A549 (cell line): ENCODE measurements around the gene RTN3.

Experiments used
- CEBPB ChIP-seq, 2 experiments: fragments of >200 bp in 1 of 2; sonication (Bioruptor Twin) in 1 of 2; formaldehyde crosslinking in 1 of 2; IDR thresholded peaks; 2 replicates each; pipeline ENCODE4 v1.6.1; 2012 to 2016
- CTCF ChIP-seq: fragments of >200 bp; sonication (Bioruptor Twin); formaldehyde crosslinking; IDR thresholded peaks from 3 replicates; pipeline ENCODE4 v1.5.1; 2016
- HDAC2 ChIP-seq: fragments of 200-600 bp; sonication (generic); IDR thresholded peaks from 2 replicates; pipeline ENCODE4 v1.6.1; 2016
- JUN ChIP-seq, 2 experiments: fragments of >200 bp; sonication (Bioruptor Twin); formaldehyde crosslinking; IDR thresholded peaks; 2 replicates in 1 of 2; 3 replicates in 1 of 2; pipeline ENCODE4 v1.6.1; 2016 to 2017
- POLR2A ChIP-seq: IDR thresholded peaks from 2 replicates; pipeline ENCODE4 v1.6.1; 2012; ENCODE audit warnings: mild to moderate bottlenecking, low read length

DNA sequence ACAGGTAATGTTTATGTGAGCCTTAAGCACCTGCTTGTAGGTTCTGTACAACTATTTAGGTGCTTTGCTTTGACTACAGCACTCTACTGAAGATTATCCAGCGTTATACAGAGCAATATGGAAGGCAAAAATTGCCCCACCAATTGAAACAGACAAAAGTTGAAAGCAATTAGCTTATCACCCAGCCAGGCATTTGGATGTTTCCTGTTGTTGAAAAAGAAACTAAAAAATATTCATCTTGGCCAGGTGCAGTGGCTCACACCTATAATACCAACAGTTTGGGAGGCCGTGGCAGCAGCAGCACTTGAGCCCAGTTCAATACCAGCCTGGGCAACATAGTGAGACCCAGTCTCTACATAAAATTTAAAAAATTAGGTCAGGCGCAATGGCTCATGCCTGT is 28.6 kb upstream of the RTN3 start:
- no peak for TF ChIP-seq HDAC2
- TF ChIP-seq CTCF = no peak
- TF ChIP-seq POLR2A = no peak
- TF ChIP-seq JUN (IDR thresholded peaks at IDR 0.05) = no peak
- no peak for TF ChIP-seq CEBPB (IDR thresholded peaks at IDR 0.05)
